ENCODE data around the gene LAD1.

LAD1 gene, protein sequence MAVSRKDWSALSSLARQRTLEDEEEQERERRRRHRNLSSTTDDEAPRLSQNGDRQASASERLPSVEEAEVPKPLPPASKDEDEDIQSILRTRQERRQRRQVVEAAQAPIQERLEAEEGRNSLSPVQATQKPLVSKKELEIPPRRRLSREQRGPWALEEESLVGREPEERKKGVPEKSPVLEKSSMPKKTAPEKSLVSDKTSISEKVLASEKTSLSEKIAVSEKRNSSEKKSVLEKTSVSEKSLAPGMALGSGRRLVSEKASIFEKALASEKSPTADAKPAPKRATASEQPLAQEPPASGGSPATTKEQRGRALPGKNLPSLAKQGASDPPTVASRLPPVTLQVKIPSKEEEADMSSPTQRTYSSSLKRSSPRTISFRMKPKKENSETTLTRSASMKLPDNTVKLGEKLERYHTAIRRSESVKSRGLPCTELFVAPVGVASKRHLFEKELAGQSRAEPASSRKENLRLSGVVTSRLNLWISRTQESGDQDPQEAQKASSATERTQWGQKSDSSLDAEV

DNA sequence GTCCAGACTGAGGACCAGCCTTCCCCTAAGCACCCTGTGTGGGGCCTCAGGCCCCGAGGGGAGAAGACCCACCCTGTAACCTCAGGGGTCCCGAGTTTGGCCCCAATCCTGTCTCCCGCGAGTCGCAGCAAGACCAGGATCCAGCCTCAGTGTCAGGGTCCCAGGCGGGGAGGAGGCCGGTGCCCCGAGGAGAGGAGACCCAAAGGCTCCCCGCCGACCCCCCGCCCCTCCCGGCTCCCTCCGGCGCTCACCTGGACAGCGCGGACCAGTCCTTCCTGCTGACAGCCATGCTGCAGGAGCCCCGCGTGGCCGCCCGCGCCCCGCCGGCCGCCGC, at the start of gene LAD1:
LAD1 (minus strand) TSS at position 307 of the 334 bp plus-strand sequence; CDS start at position 289, 18 bp downstream.
- DNase-seq (ENCODE audit: low read depth, low spot score) = no peak

DNA sequence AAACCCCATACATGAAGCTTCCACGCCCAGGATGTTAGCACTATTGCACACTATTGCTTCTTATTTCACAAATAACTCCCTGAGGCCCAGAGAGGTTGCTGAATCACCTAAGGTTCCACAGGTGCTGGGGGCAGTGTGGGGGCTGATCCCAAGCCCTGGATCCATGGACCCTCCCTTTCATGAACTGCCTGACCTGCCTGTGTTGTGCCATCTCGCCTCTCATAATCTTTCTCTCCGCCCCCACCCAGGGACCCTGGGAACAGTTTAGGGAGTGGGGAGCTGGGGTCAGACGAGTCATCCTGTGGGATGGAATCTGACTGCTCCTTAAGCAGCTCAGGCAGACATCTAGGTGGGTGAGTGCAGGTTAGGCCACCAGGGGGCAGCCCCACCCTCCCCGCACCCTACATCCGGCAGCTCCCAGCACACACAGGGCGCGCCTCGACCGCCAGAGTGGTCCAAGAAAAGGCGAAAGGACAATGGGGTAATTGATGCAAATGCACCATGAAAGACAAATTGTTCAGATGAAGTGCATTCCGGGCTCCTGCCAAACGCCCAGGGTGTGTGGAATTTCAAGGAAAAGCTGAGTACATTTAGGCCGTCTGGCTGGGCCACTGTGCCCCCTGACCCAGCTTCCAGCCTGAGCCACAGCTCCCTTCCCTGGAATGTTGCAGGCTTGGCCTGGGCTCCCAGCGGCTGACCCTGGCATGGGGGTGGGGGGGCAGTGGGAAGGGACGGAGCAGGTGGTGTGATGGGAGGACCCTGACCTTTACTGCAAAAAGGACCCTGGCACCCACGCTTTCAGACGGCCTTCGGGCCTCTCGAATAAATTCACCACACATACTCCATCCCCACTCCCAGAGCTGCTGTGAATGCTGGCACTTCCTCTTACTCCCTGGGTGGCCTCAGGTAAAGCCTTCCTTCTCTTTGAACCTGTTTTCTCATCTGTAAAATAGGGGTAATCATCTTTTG, 49.1 kb upstream of the LAD1 start:
- DNase-seq (ENCODE audit: low read depth, low spot score) = no peak

DNA sequence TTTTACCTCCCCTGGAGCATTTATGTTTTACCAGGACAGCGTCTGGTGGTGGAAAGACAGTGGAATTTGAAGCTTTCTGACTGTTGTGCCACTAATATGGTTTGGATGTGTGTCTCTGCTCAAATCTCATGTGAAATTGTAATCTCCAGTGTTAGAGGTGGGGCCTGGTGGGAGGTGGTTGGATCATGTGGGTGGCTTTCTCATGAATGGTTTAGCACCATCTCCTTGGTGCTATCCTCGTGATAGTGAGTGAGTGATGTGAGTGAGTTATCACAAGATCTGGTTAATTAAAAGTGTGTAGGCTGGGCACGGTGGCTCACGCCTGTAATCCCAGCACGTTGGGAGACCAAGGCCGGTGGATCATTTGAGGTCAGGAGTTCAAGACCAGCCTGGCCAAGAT, 46.2 kb upstream of the LAD1 start:
- no peak for DNase-seq (ENCODE audit: low read depth, low spot score)

DNA sequence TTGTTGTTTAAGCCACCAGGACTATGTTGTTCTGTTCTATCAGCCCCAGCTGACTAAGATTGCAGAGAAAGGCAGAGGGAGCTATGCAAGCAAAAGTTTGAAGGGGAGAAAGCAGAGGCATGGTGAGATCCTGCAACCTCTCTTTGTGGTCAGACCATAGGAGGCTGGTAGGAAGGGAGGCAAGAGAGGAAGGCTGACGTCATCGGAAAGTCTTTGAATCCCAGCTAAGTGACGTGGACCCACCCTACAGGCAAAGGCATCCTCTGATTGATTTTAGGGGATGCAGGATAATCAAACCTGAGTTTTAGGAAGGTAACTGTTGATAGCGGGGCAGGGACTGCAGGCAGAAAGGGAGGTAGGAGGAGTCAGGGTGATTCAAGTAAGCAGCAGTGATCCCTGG, 45.7 kb upstream of the LAD1 start:
- DNase-seq (ENCODE audit: low read depth, low spot score) = no peak

DNA sequence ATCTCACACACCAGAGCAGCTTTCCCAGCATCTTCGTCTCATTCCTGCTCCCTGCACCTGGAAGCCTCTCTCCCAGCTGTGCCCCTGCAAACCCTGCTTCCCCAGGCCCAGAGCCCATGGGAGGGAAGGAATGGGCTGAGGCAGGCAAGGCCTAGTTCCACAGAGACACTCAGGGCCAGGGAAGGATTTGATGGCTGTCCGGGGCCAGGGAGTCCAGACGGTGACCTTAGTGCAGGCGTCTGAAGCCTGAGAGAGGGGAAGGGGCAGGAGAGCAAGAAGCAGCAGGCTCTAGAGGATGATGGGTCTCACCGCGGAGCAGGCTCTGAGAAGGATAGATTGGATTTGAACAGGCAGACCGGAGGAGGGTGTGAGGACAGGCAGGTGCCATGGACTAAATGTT, 44.6 kb upstream of the LAD1 start:
- DNase-seq (ENCODE audit: low read depth, low spot score) = no peak

DNA sequence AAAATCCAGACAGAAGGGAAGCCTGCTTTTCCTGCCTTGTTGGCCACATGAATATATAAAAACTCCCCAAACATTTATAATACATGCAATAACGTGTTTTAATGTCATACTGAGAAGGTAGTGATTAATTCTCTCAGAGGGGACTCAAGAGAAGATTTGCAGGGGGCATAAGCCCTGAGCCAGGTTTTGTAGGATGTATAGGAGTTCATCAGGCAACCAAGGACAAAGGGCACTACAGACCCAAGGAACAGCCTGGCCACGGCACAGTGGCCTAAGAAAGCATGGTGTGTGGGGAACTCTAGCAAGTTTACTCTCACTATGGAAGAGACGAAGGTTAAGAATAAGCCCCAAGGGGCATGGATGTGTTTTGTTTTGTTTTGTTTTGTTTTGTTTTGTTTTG, 37.8 kb upstream of the LAD1 start:
- DNase-seq (ENCODE audit: low read depth, low spot score) = no peak

DNA sequence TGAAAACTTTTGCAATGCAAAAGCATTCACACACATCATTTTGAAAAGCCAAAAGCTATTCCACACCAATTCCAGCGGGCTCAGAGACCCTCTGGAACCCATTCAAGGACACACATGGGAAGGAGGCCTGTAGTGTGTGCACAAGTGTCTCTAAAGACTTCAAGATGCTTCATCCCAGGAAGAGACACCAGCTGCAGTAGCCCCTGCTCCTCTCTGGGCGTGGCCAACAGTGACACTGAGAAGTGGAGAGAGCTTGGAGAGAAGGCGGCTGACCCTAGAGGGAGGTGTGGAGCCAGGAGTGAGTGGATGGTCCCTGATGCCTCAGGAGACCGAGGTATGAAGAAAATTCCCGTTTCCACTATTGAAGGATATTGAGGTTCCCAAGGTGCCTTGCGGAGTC, 37.3 kb upstream of the LAD1 start:
- no peak for DNase-seq (ENCODE audit: low read depth, low spot score)

DNA sequence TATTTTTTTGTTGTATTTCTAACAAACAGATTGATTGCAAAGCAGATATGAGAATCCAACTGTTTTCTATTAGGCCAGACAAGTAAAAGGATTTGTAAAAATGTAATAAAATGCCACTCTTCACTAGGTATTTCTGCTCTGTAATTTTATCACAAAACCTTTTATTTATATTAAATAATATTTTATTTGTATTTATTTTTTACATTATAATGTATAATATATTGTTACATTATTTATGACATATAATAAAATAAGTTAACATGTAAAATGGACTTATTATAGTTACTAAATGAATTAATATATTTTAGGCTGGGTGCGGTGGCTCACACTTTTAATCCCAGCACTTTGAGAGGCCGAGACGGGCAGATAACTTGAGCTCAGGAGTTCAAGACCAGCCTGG, 35.1 kb upstream of the LAD1 start:
- DNase-seq (ENCODE audit: low read depth, low spot score) = no peak

DNA sequence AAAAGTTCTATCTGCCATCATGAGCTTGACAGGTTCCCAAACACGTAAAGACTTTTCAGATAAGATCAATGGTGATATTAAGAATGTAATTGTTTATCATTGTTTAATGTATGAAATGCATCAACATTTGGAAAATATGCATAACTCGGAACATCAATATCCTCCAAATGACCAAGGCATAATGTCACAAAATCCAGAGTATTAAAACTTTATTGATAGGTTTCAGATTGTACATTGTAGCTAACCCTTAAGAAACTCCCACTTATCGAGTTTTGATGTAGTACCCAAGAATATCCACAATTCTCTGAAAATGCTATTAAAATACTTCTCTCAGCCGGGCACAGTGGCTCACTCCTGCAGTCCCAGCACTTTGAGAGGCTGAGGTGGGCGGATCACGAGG, 34.5 kb upstream of the LAD1 start:
- DNase-seq (ENCODE audit: low read depth, low spot score) = no peak

DNA sequence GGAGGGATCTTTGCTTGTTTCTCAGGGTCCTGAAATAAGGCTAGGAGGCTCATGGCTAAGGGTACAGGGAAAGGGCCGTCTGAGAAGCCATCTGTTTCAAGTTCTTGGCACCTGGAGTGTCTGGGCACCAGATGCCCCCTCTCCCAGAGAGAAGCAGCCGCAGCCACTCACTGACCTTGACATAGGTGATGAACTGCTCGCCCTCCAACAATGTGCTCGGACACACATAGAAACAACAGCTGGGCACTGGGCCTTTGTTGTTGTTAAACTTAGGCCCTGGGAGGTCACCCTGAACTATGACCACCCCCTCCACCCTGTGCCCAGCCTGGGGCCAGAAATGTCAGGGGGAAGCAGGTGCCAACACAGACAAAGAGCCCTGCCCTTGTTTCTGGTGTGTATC, 31.7 kb upstream of the LAD1 start:
- DNase-seq (ENCODE audit: low read depth, low spot score) = no peak

DNA sequence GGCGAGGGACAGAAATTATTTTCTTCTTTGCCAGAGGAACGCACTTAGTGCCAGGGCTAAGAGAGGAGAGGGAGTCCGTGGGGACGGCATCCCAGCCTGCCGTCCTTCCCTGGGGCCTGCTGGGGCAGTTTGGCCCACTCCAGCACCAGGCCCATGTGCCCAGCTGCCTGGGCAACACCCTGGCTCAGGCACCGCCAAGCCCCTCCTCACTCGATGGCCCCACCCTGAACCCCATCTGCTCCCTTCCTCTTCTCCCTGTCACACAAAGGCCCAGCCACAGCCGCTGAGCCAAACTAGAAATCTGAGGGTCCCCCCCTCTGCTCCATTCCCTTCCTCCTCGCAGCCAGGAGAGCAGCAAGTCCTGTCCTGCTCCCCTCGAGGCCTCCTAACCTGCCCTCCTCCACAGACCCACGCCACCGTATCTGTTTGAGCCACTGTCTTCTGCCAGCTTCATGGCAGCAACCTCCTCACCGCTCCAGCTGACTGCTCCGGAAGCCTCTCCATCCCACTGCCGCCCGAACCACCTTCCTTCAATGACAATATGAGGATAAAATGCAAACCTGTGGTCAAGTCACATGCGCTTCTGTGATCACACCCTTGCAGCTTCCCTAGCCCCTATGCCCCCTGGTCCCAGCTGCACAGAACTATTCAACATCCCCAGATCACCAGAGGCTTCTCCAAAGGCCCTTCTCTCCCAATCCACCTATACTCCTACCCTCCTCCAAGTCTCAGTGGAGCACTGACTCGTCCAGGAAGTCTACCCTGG, 30.8 kb upstream of the LAD1 start:
- DNase-seq (ENCODE audit: low read depth, low spot score) = no peak

DNA sequence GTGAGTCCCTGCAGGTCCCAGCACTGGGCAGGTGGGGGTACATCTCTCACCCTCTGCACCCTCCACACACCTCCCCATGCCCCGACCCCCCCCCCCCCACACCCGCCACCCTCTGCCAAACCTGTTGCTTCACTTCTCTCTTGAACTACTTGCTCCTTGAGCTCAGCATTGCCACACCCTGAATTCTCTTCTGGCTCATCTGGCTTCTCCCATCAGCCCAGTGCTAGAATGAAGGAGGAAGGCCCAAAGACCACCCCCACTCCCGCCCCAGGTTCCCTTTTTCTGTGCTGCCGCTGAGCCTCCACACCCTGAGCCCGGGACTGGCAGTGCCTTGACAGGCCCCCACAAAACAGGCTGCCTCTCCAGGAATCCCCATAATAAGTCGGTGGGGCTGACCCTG, 28.8 kb upstream of the LAD1 start:
- no peak for DNase-seq (ENCODE audit: low read depth, low spot score)

DNA sequence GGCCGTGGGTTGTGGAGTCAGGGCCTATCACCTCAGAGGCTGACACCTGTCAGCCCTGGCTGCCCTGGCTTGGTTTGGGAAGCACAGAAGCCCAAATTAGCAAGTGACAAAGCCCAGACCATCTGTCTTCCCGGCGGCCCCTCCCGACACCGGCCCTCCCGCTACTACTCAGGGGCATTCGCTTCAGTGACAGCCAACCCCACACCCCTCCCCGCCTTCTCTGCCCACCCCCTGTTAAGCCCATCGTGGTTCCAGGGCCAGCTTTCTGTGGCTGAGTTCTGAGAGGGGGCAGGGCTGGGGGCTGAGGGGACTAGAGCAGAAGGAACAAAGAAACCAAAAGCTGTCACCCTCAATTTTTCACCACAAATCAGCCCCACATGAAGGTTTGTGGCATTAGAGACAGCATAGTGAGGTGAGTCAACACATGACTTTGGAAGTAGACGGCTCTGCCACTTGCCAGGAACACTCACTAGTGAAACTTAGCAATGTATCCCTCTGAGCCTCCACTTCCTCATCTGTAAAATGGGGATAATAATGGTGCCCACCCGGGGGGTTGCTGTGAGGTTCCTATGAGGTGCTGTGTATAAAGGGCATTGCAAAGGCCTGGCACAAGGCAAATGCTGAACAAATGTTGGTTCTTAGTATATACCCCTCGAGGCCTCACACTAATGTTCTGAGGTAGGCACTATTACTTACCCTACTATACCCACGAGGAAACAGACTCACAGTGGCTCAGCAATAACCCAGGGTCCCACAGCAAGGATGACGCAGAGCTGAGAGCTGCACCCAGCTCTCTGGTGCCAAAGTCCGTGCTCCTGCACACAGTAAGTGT, 27.6 kb upstream of the LAD1 start:
- no peak for DNase-seq (ENCODE audit: low read depth, low spot score)

DNA sequence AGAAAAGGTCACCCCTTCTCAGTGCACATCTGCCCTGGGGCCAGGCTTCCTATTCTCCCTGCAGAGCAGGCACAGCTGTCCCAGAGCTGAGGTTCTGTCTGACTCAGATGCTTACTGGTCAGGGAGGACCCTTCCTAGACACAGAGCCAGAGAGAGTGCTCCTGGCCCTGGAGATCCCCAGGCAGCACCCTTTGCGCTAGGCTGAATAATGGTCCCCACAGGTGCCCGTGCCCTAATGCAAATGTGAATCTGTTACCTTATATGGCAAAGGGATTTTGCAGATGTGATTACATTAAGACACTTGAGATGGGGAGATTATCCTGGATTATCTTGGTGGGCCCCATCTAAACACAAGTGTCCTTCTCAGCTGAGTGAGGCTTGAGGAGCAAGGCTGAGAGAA, 25.0 kb upstream of the LAD1 start:
- DNase-seq (ENCODE audit: low read depth, low spot score) = no peak

DNA sequence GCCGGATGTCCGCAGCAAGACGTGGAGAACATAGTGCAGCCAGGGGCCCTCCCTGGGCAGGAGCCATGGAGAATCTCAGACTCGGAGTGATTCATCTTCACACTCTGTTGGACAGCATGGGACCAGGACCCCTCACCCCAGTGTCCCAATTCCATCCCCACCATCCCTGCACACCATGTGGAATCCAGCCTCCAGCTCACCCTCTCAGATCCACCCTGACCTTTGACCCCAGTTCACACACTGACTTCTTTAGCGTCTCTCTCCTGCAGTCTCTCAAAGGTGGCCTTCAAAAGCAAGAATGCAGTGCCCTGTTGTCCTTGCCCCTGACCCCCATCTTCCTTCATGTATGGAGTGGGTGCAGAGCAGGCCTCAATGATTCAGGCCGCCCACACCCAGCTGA, 24.5 kb upstream of the LAD1 start:
- DNase-seq (ENCODE audit: low read depth, low spot score) = no peak

DNA sequence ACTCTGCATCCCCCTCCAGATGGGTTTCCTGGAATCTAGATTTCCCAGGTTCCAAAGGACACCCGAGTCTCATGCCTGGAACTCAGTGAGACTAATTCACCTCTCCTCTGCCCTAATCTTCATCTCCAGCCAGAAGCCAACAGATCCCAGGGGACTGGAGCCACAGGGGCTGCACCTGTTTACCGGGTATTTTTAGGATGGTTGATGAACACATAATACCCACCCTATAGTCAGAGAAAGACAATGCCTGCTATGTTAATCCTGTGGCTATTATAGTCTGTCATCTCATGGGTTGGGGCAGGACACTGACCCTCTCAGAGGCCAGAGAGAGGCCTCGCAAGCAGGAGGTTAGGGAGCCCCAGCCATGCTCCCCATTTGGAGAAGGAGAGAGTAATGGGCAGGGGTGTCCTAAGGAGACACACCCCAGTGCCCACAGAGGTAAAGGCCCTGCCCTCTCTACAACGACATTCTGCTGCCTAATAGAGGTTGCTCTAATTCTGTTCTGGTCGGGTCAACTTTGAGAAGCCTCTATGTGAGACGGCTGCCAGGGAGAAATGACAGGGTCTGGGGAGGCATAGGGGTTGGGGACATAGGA, 23.4 kb upstream of the LAD1 start:
- DNase-seq (ENCODE audit: low read depth, low spot score) = no peak

DNA sequence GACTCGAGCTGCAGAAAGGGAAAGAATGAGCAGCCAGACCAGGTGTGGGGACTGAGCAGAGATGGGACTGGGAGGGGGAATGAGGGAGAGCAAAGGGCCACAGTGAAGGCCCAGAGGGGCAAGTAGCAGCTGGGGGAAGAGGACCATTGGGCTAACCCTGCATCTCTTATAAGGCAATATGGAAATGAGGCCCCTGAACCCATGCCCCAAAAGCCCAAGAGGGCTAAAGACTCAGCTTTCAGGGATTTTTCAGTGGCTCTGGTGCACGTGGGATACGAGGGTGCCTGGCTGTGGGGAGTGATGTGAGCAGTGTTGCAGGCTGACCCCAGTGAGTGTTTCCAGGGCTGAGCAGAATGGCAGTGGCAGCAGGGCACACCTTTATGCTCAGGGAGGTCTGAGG, 22.9 kb upstream of the LAD1 start:
- no peak for DNase-seq (ENCODE audit: low read depth, low spot score)

DNA sequence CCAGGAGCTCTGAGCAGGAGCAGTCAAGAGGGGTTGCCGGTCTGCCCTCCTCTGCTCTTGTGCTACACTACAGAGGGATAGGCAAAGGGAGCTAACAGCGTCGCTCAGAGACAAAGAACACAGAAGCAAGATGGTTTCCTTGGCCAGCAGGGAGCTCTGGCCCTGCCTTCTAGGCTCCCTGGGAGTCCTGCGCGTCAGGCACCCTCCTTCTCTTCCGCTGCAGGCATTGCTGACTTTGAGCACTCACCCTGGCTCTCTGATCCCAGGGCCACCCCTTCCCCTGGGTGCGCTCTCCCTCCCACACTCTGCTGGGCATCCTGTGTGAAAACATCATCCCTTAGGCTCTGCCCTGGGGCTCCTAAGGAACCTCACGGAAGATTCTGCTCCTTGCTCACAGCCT, 21.9 kb upstream of the LAD1 start:
- no peak for DNase-seq (ENCODE audit: low read depth, low spot score)

DNA sequence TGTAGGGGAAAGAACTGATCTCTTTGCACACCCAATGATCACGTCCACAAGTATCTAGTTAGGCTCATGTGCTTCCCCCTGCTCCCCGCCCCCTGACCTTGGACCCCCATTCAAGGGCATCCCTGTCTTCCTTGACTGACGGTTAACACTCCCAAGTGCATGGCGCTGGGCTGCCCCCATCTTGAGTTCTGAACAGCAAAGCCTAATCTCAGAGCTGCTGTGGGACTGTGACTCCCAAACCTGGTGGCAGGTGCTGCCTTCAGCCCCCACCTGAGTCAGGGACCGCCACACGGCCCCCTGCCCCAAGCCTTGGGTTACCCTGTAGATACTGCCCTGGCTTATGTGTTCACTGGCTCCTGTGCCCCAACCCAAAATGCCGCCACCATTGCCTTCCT, 21.5 kb upstream of the LAD1 start:
- DNase-seq (ENCODE audit: low read depth, low spot score) = no peak

DNA sequence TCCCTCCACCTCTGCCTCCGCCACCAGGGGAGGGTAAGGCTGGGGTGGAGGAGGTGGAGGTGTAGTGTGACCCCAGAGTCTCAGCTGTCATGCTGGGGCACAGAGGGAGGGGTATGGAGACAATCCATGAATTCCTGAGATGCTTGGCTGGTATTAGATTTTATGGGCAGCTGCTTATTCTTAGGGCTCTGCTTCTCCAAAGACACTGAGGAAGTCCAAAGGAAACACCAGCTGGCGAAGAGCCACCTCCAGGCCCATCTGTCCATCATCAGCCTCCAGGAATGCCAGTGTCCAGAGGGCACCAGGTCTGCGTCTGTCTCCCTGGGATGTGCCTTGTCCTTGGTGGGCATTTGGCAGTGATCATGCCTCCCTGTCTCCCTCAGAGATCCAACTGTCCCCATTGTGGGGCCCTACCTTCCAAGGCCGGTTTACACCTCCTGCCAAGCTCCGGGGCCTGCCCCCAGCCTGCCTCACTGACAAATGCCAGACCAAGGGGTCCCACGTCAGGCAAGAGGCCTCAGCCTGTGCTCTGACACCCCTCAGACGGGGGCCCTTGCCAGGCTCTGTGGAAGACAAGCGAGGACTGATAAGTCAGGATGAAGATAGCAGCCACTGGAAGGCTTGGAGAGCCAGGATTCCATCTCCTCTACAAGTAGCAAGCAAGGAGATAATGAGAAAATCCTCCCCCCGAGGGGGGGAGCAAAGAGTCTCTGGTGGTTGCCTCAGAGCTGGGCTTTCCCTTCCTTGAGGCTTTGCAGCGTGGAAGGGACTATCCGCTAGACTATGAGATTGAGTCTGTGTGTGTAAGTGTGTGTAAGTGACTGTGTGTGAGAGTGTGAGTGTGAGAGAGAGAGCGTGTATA, 20.9 kb upstream of the LAD1 start:
- no peak for DNase-seq (ENCODE audit: low read depth, low spot score)
